ENCODE results near the gene CEMP1. TPM values are rescaled to one million over a fixed set of nuclear protein-coding genes. Genes with fewer than 3 reads are reported as not detected.

CEMP1 gene
- total RNA-seq, 1 donor from 2014 or later, result not detected

- DNase-seq, result no peak
Observed at GRCh38 chr16:2500430-2500917, 30.7 kb downstream of the CEMP1 start.

GRCh38 chr16:2499890-2500429 lies 31.2 kb downstream of the CEMP1 start:
- no peak for DNase-seq

- DNase-seq, result no peak
Observed at GRCh38 chr16:2499454-2499853, 31.8 kb downstream of the CEMP1 start.

- no peak for DNase-seq
Observed at GRCh38 chr16:2498531-2499253, 32.5 kb downstream of the CEMP1 start.

GRCh38 chr16:2497695-2498484 lies 33.3 kb downstream of the CEMP1 start:
- DNase-seq, result no peak

- no peak for DNase-seq
Observed at GRCh38 chr16:2497116-2497630, 34.0 kb downstream of the CEMP1 start.

GRCh38 chr16:2496223-2497115 lies 34.7 kb downstream of the CEMP1 start:
- DNase-seq, result no peak

GRCh38 chr16:2495041-2495440 lies 36.2 kb downstream of the CEMP1 start:
- DNase-seq, result no peak

- DNase-seq, result no peak
Observed at GRCh38 chr16:2494616-2495015, 36.6 kb downstream of the CEMP1 start.

GRCh38 chr16:2493605-2494004 lies 37.6 kb downstream of the CEMP1 start:
- DNase-seq, result no peak

- no peak for DNase-seq
Observed at GRCh38 chr16:2492292-2492691, 38.9 kb downstream of the CEMP1 start.

GRCh38 chr16:2490190-2491105 lies 40.8 kb downstream of the CEMP1 start:
- no peak for DNase-seq

GRCh38 chr16:2489581-2489980 lies 41.6 kb downstream of the CEMP1 start:
- DNase-seq, result no peak

- no peak for DNase-seq
Observed at GRCh38 chr16:2487903-2488531, 43.2 kb downstream of the CEMP1 start.

GRCh38 chr16:2487517-2487842 lies 43.7 kb downstream of the CEMP1 start:
- no peak for DNase-seq

GRCh38 chr16:2486645-2487516 lies 44.3 kb downstream of the CEMP1 start:
- DNase-seq, result peak; percentile 27

GRCh38 chr16:2485811-2486507 lies 45.2 kb downstream of the CEMP1 start:
- DNase-seq, result no peak

- DNase-seq, result no peak
Observed at GRCh38 chr16:2484898-2485508, 46.2 kb downstream of the CEMP1 start.
